ENCODE results near the gene SPRED3. TPM values are rescaled to one million over a fixed set of nuclear protein-coding genes. Genes with fewer than 3 reads are reported as not detected.

SPRED3 gene
- total and polyA plus RNA-seq, 3 experiments from 2014 or later: 0.33 to 0.66 TPM; not detected in 1

DNA sequence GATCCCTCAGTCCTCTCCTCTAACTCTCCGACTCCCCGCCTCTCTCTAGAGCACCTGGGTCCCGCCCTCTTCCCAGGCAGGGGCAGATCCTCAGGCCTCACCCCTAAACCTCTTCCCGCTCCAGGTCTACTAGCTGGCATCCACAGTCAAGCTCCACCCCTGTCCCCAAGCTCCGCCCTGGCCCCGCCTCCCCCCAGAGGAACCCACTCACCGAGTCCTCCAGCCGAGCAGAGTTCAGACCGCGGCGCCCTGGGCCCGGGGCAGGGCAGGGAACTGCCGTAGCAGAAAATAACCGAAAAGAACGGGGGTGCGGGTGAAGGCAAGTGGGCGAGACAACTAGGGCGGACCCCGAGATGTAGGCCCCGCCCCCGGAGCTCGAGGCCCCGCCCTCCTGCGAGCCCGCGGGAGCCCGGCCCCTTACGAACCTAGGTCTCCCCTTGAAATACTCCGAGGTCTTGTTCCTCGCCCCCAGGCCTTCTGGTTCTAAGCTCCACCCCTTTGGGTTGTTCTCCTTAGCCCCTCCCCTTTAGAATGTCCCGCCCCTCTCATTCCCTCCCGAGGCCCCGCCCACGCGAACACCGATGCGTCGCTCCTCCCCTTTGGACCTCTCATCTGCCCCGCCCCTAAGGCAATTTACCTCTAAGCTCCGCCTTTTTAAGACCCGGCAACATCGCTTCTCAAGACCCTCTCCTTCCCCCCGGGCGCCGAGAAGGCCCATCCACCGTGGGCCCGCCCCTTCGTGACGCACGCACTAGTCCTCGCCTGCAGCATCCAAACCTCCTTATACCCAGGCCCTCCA, 748 bp upstream of the SPRED3 start, which contains the start of gene GGN:
GGN (minus strand) TSS at position 485 of the 799 bp plus-strand sequence. CDS start 773 bp downstream, outside the sequence.
- Mint-ChIP-seq H3K4me1 (peaks cover 17 to 28% (median 19%) of the 10 kb centered on the region in 3 donors), H3K4me3 (peak within 1 kb of the TSS; percentile 82 to 95 (median 91)), H3K27ac (peak within 1 kb of the TSS; percentile 61 to 97 (median 88)), H3K9me3 (no peaks in the 10 kb centered on the region), H3K27me3 (peaks cover 4 to 9% of the 10 kb centered on the region in 2 donors), H3K36me3 (peaks cover 4 to 22% (median 9%) of the 10 kb centered on the region in 3 donors)
- Histone ChIP-seq H3K36me3 (ENCODE audit: insufficient read depth, low read length) (peaks cover 5% of the 10 kb centered on the region), H3K9me3 (ENCODE audit: low read length) (no peaks in the 10 kb centered on the region), H3K27me3 (ENCODE audit: insufficient read depth, low read length, poor library complexity, severe bottlenecking) (no peaks in the 10 kb centered on the region), H3K4me3 (ENCODE audit: low read length) (peak within 1 kb of the TSS; percentile 78), H3K27ac (ENCODE audit: low read depth, low read length) (peak within 1 kb of the TSS; percentile 31), H3K4me1 (ENCODE audit: insufficient read depth, low read length) (peaks cover 24% of the 10 kb centered on the region)
- POLR2A ChIA-PET: interaction anchor here (0.5 to 3.9 kb wide), 7 partner anchors 9 to 269 kb away, joined by 3 to 19 read pairs (median 3); partner anchors contain the start of genes FAM98C and PSMD8
- CTCF ChIA-PET: interaction anchor here (1.0 to 3.8 kb wide), 3 partner anchors 13 to 144 kb away, joined by 4 to 16 read pairs (median 15); partner anchors contain the start of genes FAM98C and PSMD8
- DNase-seq: peak; percentile 68 to 83 (median 71)

DNA sequence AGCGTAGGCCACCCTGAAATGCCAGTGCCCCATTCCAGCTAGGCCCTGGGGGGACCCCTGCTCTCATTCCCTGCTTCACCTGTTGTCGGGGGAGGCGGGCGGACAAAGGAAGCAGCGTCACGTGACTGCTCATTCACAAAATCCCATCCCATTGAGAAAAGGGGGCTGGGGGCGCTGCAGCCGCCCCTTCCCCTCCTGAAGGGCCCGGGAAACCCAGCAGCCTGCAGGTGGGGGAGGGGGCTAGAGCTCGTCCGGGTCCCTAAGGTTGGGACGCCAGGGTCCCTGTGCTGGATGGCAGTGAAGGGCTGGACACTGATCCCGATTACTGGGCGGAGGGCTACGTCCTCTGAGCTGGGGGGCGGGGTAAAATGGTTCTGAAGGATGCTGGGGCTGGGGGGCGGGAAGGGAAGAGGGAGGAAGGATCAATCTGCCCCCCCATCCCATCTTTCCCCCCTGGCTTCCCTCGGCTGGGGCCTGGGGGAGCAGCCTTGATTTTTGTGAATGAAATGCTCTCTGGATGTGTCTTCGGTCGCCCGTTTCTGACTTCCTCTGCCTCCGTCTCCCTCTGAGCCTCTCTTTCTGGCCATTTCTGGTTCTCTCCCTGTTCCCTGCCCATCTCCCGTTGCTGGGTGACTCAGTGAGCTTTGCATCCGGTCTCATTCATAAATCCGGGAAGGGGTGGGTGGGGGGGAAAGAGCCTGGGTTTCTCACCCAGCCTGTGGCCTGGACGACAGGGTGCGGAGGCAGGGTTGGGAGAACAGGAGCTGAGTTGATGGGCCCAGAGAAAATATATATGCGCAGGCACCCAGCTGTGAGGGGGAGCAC, 816 bp downstream of the SPRED3 start:
- no peaks in the 10 kb centered on the region for H3K9me3 Mint-ChIP-seq
- peaks cover 4 to 9% of the 10 kb centered on the region in 2 donors for H3K27me3 Mint-ChIP-seq
- Histone ChIP-seq H3K27me3 (ENCODE audit: insufficient read depth, low read length, poor library complexity, severe bottlenecking) (no peaks in the 10 kb centered on the region), H3K9me3 (ENCODE audit: low read length) (no peaks in the 10 kb centered on the region), H3K36me3 (ENCODE audit: insufficient read depth, low read length) (no peaks in the 10 kb centered on the region), H3K4me3 (ENCODE audit: low read length) (peak overlapping the region; percentile 26), H3K27ac (ENCODE audit: low read depth, low read length) (no peak overlapping the region), H3K4me1 (ENCODE audit: insufficient read depth, low read length) (peaks cover 24% of the 10 kb centered on the region)
- peak overlapping the region; percentile 59 to 90 (median 74) for H3K4me3 Mint-ChIP-seq
- POLR2A ChIA-PET: interaction anchor here (0.5 to 3.9 kb wide), 2 partner anchors 14 to 728 kb away, joined by 3 to 19 read pairs; partner anchors contain the start of gene FAM98C
- peaks cover 0 to 7% (median 0%) of the 10 kb centered on the region in 3 donors for H3K36me3 Mint-ChIP-seq
- no peak for DNase-seq
- H3K27ac Mint-ChIP-seq: peak overlapping the region in 3 of 8 donors; percentile 48 to 56 (median 53)
- peaks cover 23 to 33% (median 26%) of the 10 kb centered on the region in 3 donors for H3K4me1 Mint-ChIP-seq
- CTCF ChIA-PET: interaction anchor here (2.0 to 3.8 kb wide), 2 partner anchors 13 to 15 kb away, joined by 12 to 15 read pairs; partner anchors contain the start of genes FAM98C and PSMD8

- Mint-ChIP-seq H3K4me1 (peaks cover 28 to 37% (median 31%) of the 10 kb centered on the region in 3 donors), H3K27ac (peak overlapping the region in 3 of 8 donors; percentile 18 to 39 (median 35)), H3K27me3 (peaks cover 6 to 9% of the 10 kb centered on the region in 2 donors), H3K9me3 (no peaks in the 10 kb centered on the region), H3K4me3 (peak overlapping the region in 6 of 7 donors; percentile 26 to 78 (median 72)), H3K36me3 (peaks cover 0 to 3% (median 0%) of the 10 kb centered on the region in 3 donors)
- ChIA-PET CTCF (interaction anchor here (0.7 to 3.8 kb wide), 3 partner anchors 13 to 540 kb away, joined by 3 to 15 read pairs (median 12); partner anchors contain the start of genes FAM98C, PSMD8 and SARS2), POLR2A (interaction anchor here (0.5 to 3.9 kb wide), 2 partner anchors 13 to 727 kb away, joined by 3 to 19 read pairs; partner anchors contain the start of gene FAM98C)
- no peak overlapping the region for H3K4me3 ChIP-seq (ENCODE audit: low read length)
- peaks cover 31% of the 10 kb centered on the region for H3K4me1 ChIP-seq (ENCODE audit: insufficient read depth, low read length)
- no peak overlapping the region for H3K27ac ChIP-seq (ENCODE audit: low read depth, low read length)
- H3K27me3 ChIP-seq (ENCODE audit: insufficient read depth, low read length, poor library complexity, severe bottlenecking): no peaks in the 10 kb centered on the region
- H3K9me3 ChIP-seq (ENCODE audit: low read length): no peaks in the 10 kb centered on the region
- no peak for DNase-seq
- no peaks in the 10 kb centered on the region for H3K36me3 ChIP-seq (ENCODE audit: insufficient read depth, low read length)
Observed at GRCh38 chr19:38389957-38390924, 1.7 kb downstream of the SPRED3 start.

GRCh38 chr19:38391911-38392464, 3.5 kb downstream of the SPRED3 start:
- Mint-ChIP-seq H3K27me3 (peaks cover 6 to 9% of the 10 kb centered on the region in 2 donors), H3K4me3 (peak overlapping the region in 1 of 7 donors; percentile 0), H3K4me1 (peaks cover 37 to 46% (median 37%) of the 10 kb centered on the region in 3 donors), H3K27ac (no peak overlapping the region), H3K36me3 (peaks cover 0 to 3% (median 0%) of the 10 kb centered on the region in 3 donors), H3K9me3 (no peaks in the 10 kb centered on the region)
- Histone ChIP-seq H3K27me3 (ENCODE audit: insufficient read depth, low read length, poor library complexity, severe bottlenecking) (no peaks in the 10 kb centered on the region), H3K4me1 (ENCODE audit: insufficient read depth, low read length) (peaks cover 36% of the 10 kb centered on the region), H3K36me3 (ENCODE audit: insufficient read depth, low read length) (no peaks in the 10 kb centered on the region), H3K4me3 (ENCODE audit: low read length) (no peak overlapping the region), H3K9me3 (ENCODE audit: low read length) (no peaks in the 10 kb centered on the region), H3K27ac (ENCODE audit: low read depth, low read length) (no peak overlapping the region)
- no peak for DNase-seq
- ChIA-PET CTCF (interaction anchor here (1.3 kb wide), 1 partner anchor 11 kb away, joined by 3 read pairs; the partner anchor contains the start of gene FAM98C), POLR2A (no interaction called here)

DNA sequence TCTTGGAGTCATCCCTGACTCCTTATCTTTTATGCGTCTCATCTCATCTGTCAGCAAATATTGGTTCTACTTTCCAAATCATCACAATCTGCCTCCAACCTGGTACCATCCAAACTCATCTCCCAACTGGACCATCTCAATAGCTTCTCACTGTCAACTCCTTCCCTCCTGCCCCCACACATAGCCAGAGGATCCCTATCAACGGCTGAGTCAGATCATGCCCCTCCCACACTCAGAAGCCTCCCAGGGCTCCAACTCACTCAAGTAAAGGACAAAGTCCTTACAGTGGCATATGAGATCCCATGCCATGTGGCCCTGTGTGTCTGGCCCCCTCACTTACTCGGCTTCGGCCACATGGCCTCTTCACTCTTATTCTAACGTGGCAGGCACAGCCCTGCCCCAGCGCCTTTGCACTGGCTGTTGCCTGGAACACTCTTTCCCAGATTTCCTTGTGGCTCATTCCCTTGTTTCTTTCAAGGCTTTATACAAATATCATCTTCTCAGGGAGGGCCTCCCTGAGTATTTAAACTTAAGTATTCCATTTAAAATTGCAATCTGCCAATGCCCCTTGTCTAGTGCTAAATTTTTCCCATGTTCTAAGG, 4.3 kb downstream of the SPRED3 start:
- Histone ChIP-seq H3K9me3 (ENCODE audit: low read length) (no peaks in the 10 kb centered on the region), H3K36me3 (ENCODE audit: insufficient read depth, low read length) (no peaks in the 10 kb centered on the region), H3K4me1 (ENCODE audit: insufficient read depth, low read length) (peaks cover 28% of the 10 kb centered on the region), H3K4me3 (ENCODE audit: low read length) (no peak overlapping the region), H3K27me3 (ENCODE audit: insufficient read depth, low read length, poor library complexity, severe bottlenecking) (no peaks in the 10 kb centered on the region), H3K27ac (ENCODE audit: low read depth, low read length) (no peak overlapping the region)
- Mint-ChIP-seq H3K4me1 (peaks cover 32 to 38% (median 33%) of the 10 kb centered on the region in 3 donors), H3K9me3 (no peaks in the 10 kb centered on the region), H3K27ac (peak overlapping the region in 2 of 8 donors; percentile 43 to 47), H3K36me3 (no peaks in the 10 kb centered on the region), H3K27me3 (peaks cover 4 to 6% of the 10 kb centered on the region in 2 donors), H3K4me3 (peak overlapping the region in 1 of 7 donors; percentile 49)
- CTCF ChIA-PET: interaction anchor here (1.3 to 1.6 kb wide), 2 partner anchors 10 to 19 kb away, joined by 3 read pairs; partner anchors contain the start of genes FAM98C and PSMD8
- DNase-seq: no peak
- POLR2A ChIA-PET: no interaction called here

GRCh38 chr19:38394488-38394887, 6.0 kb downstream of the SPRED3 start:
- no peaks in the 10 kb centered on the region for H3K36me3 Mint-ChIP-seq
- peaks cover 15% of the 10 kb centered on the region for H3K4me1 ChIP-seq (ENCODE audit: insufficient read depth, low read length)
- no peaks in the 10 kb centered on the region for H3K9me3 ChIP-seq (ENCODE audit: low read length)
- peak overlapping the region; percentile 45 for H3K4me3 ChIP-seq (ENCODE audit: low read length)
- no peaks in the 10 kb centered on the region for H3K9me3 Mint-ChIP-seq
- H3K4me3 Mint-ChIP-seq: peak overlapping the region; percentile 56 to 87 (median 71)
- DNase-seq: peak; percentile 37 to 77 (median 46)
- H3K36me3 ChIP-seq (ENCODE audit: insufficient read depth, low read length): no peaks in the 10 kb centered on the region
- no peak overlapping the region for H3K27ac ChIP-seq (ENCODE audit: low read depth, low read length)
- POLR2A ChIA-PET: interaction anchor here (0.7 to 1.6 kb wide), 2 partner anchors 8 to 20 kb away, joined by 3 to 5 read pairs; partner anchors contain the start of genes FAM98C and PSMD8
- H3K4me1 Mint-ChIP-seq: peaks cover 24 to 26% (median 24%) of the 10 kb centered on the region in 3 donors
- peaks cover 2 to 3% of the 10 kb centered on the region in 2 donors for H3K27me3 Mint-ChIP-seq
- H3K27me3 ChIP-seq (ENCODE audit: insufficient read depth, low read length, poor library complexity, severe bottlenecking): no peaks in the 10 kb centered on the region
- CTCF ChIA-PET: interaction anchor here (1.0 to 2.2 kb wide), 3 partner anchors 9 to 20 kb away, joined by 3 to 19 read pairs (median 3); partner anchors contain the start of genes FAM98C and PSMD8
- H3K27ac Mint-ChIP-seq: peak overlapping the region in 4 of 8 donors; percentile 57 to 81 (median 62)
